Erythroblast (primary cell): ENCODE measurements around the gene LGALS14.

ENCODE experiments used
- GATA1 ChIP-seq: IDR thresholded peaks from 2 replicates; pipeline ENCODE4 v1.6.1; 2011; ENCODE audit warnings: low read depth, mild to moderate bottlenecking, control low read depth, low read length, moderate library complexity
- POLR2A ChIP-seq: IDR thresholded peaks from 2 replicates; pipeline ENCODE4 v1.6.1; 2011; ENCODE audit warnings: mild to moderate bottlenecking, low read length

DNA sequence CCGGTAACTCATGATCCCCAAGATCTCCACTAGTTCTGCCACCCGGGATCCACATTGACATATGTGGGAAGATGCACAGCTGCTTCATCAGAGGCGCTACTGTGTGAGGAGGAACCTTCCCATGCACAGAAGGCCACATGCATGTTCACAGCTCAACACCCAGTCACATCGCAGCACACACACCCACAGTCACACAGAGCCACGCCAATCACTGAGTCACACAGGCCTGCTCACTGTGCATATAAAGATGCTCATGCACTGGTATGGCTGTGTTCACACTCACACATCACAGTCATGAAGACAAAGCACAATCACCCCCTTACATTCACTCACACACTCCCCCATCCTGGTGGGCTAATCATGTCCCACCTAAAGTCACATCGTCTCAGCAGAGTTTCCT is 23.8 kb downstream of the LGALS14 start:
- no peak for TF ChIP-seq POLR2A
- TF ChIP-seq GATA1, result no peak
